Naive B cell (primary cell): ENCODE measurements around the gene QRICH1. TPM values are rescaled to one million over a fixed set of nuclear protein-coding genes. Genes with fewer than 3 reads are reported as not detected.

Experiments
- ATAC-seq, 2 donors: fragments of 150-1000 bp; cut with Tn5 transposase; 2 replicates each; pipeline ENCODE4 v1.10.0; 2021; ENCODE audit warnings: low read depth in 2 of 2, mild to moderate bottlenecking in 2 of 2, moderate library complexity in 2 of 2
- DNase-seq: peaks from one replicate; pipeline ENCODE4 v3.0.0; 2022
- H3K27ac Mint-ChIP-seq, 6 donors: one replicate each; pipeline ENCODE4 v1.8.0; 2020 to 2022; ENCODE audit warnings: mild to moderate bottlenecking in 6 of 6, mixed read lengths in 6 of 6, moderate library complexity in 5 of 6, inconsistent platforms in 2 of 6
- H3K27me3 Mint-ChIP-seq, 3 donors: one replicate each; pipeline ENCODE4 v1.8.0; 2021 to 2022; ENCODE audit warnings: mixed read lengths in 3 of 3, mild to moderate bottlenecking in 1 of 3
- H3K36me3 Mint-ChIP-seq, 2 donors: one replicate each; pipeline ENCODE4 v1.8.0; 2020 to 2022; ENCODE audit warnings: mixed read lengths in 2 of 2, inconsistent platforms in 1 of 2, mild to moderate bottlenecking in 1 of 2
- H3K4me1 Mint-ChIP-seq, 3 donors: one replicate each; pipeline ENCODE4 v1.8.0; 2020 to 2022; ENCODE audit warnings: mixed read lengths in 3 of 3, inconsistent platforms in 1 of 3, mild to moderate bottlenecking in 1 of 3, moderate library complexity in 1 of 3
- H3K4me3 Mint-ChIP-seq, 8 donors: one replicate each; pipeline ENCODE4 v1.8.0; 2020 to 2022; ENCODE audit warnings: mild to moderate bottlenecking in 8 of 8, mixed read lengths in 8 of 8, moderate library complexity in 8 of 8, inconsistent platforms in 2 of 8
- H3K9me3 Mint-ChIP-seq, 7 donors: one replicate each; pipeline ENCODE4 v1.8.0; 2020 to 2022; ENCODE audit warnings: mixed read lengths in 7 of 7, mild to moderate bottlenecking in 5 of 7, inconsistent platforms in 2 of 7, moderate library complexity in 1 of 7
- polyA plus RNA-seq, 6 donors: library from polyadenylated mRNA; unstranded; fragments of 300-500 nt; fragmentation: Illumina TruSeq; gene quantifications; one replicate each; pipeline ENCODE4 v1.2.3, GENCODE V29; 2021; ENCODE audit warnings: low read depth in 6 of 6

QRICH1 gene
- polyA plus RNA-seq, 6 donors from 2014 or later = 15.3 to 34.5 (median 26.1) TPM

DNA sequence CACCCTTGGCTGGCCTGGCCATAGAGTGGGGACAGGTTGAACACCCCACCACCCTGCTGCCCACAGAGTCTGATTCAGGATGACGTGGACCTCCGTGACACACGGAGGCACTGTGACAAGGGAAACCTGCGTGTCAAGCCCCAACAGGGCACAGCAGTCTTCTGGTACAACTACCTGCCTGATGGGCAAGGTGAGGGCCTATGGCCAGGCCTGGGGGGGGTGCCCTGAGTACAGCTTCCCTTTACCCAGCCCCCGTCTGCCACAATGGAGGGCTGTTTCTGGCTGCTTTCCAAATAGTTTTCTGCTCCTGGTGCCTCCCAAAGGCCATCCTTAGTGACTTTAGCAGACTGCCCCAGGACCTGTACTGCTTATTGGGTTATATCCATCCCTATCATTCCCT, 87.9 kb downstream of the QRICH1 start:
- Mint-ChIP-seq H3K9me3 (no peaks in the 10 kb centered on the region), H3K4me1 (peaks cover 27 to 31% (median 30%) of the 10 kb centered on the region in 3 donors), H3K4me3 (peak overlapping the region in 7 of 8 donors; percentile 89 to 100 (median 100)), H3K27me3 (no peaks in the 10 kb centered on the region), H3K27ac (peak overlapping the region in 4 of 6 donors; percentile 44 to 100 (median 98)), H3K36me3 (no peaks in the 10 kb centered on the region)
- ATAC-seq (no peak), DNase-seq (no peak)

DNA sequence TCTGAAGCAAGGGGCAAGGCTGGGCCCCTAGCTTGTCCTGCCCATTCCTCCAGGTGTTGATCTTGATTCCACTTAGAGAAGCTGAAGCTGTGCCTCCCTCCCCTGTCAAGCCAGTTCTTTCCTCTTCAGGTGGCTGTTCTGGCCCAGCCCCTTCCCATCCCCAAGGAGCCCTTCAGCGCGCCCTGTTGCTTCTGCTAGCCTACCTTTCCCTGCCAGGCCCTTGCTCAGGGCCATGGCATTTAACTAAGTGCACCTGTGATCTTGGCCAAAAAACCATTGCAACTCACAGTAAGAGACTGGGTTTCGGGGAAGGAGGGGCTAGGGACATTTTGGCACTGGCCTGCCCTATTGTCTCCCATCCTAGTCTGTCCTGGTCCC, 88.6 kb downstream of the QRICH1 start:
- H3K4me1 Mint-ChIP-seq = peaks cover 27 to 31% (median 30%) of the 10 kb centered on the region in 3 donors
- peak overlapping the region in 3 of 8 donors; percentile 8 to 33 (median 30) for H3K4me3 Mint-ChIP-seq
- H3K36me3 Mint-ChIP-seq = no peaks in the 10 kb centered on the region
- no peaks in the 10 kb centered on the region for H3K27me3 Mint-ChIP-seq
- H3K9me3 Mint-ChIP-seq = no peaks in the 10 kb centered on the region
- DNase-seq (no peak), ATAC-seq (no peak)
- peak overlapping the region in 1 of 6 donors; percentile 38 for H3K27ac Mint-ChIP-seq

DNA sequence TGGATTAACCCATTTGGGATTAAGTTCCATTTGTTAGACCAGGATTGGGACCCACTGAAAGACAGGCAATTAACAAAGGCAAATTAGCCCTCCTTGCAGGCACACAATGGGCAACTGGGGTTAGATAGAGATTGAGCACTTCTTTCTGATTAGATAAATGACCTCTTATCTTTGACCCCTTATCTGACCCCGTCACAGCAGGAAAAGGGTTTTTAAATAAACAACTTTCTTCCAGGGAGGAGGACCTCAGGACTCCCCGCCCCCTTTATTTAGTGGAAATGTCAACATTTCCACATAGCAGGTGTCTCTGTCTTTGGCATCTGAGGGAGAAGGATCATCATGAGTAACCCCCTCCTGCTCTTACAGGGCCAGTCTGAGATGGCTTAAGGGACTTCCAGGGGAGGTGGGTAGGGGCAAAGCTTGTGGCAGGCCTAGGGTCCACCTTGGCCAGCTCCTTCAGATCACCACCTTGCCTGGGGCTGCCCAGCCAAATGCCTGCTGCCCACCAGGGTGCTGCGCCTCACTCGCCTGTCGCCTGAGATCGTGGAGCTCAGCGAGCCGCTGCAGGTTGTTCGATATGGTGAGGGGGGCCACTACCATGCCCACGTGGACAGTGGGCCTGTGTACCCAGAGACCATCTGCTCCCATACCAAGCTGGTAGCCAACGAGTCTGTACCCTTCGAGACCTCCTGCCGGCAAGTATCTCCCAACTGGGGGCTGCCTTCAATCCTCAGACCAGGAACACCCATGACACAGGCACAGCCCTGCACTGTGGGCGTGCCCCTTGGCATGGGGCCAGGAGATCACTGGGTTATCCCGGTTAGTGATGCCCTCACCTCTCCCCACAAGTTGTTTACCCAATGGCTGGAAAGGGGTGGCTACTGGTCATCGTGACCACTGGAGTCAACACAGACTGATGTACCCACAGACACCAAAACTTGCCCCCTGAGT, 89.2 kb downstream of the QRICH1 start:
- Mint-ChIP-seq H3K36me3 (no peaks in the 10 kb centered on the region), H3K27ac (peak overlapping the region in 1 of 6 donors; percentile 38), H3K9me3 (no peaks in the 10 kb centered on the region), H3K27me3 (no peaks in the 10 kb centered on the region), H3K4me3 (peak overlapping the region in 4 of 8 donors; percentile 8 to 54 (median 41)), H3K4me1 (peaks cover 27 to 33% (median 30%) of the 10 kb centered on the region in 3 donors)
- no peak for ATAC-seq
- no peak for DNase-seq

DNA sequence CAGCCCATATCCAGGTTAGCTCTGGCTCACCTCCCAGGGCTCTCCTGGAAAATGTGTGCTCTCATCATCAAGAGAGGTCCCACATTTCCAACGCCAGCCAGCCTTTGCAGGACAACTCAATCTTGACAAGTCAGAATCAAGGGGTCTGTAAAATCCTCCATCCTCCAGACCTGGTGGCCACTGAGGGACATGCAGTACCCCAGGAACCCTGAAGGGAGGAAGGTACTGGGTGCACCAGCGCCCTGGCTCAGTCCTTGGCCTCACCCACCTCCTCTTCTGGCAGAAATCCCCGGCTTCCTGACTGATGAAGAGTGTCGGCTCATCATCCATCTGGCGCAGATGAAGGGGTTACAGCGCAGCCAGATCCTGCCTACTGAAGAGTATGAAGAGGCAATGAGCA, 92.7 kb downstream of the QRICH1 start:
- Mint-ChIP-seq H3K9me3 (no peaks in the 10 kb centered on the region), H3K36me3 (no peaks in the 10 kb centered on the region), H3K27me3 (no peaks in the 10 kb centered on the region), H3K4me3 (no peak overlapping the region), H3K27ac (no peak overlapping the region), H3K4me1 (peaks cover 0 to 9% (median under 1%) of the 10 kb centered on the region in 3 donors)
- DNase-seq (no peak), ATAC-seq (no peak)

DNA sequence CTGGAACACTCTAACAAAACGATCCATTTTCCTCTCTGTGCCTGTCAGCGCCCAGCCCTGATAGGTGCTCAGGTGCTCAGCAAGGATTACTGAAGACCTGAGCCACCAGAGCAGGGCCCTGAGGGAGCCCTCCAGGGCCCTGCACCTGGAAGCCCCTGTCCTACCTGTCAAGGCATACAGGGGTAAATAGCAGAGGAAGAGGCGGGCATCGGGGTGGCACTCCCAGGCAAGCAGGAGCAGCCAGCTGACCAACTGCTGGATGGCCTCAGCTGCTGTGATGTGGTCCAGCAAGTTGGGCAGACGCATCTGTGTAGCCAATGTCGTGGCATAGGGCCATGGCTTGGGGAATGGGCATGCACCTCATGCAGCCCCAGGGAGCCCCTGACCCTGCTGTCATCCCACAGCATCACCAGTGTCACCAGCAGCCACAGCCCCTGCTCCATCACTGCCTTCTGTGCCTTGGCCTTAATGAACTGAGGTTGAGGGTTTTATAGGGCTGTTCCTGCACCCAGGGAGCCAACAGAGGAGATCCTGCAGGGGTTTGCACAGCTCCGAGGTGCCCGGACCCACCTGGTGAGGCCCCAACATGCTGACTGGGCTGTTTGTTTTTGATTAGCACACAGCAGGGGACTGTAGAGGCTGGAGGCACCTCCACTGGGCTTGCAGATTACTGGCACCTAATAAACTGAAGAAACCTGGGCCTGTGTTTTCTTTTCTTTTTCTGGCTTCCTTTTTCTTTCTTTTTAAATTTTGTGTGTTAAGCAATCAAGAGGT, 94.6 kb downstream of the QRICH1 start:
- Mint-ChIP-seq H3K27ac (peak overlapping the region in 4 of 6 donors; percentile 47 to 89 (median 62)), H3K9me3 (no peaks in the 10 kb centered on the region), H3K36me3 (no peaks in the 10 kb centered on the region), H3K4me1 (peaks cover 0 to 9% (median 6%) of the 10 kb centered on the region in 3 donors), H3K27me3 (no peaks in the 10 kb centered on the region), H3K4me3 (no peak overlapping the region)
- no peak for ATAC-seq
- DNase-seq = no peak

DNA sequence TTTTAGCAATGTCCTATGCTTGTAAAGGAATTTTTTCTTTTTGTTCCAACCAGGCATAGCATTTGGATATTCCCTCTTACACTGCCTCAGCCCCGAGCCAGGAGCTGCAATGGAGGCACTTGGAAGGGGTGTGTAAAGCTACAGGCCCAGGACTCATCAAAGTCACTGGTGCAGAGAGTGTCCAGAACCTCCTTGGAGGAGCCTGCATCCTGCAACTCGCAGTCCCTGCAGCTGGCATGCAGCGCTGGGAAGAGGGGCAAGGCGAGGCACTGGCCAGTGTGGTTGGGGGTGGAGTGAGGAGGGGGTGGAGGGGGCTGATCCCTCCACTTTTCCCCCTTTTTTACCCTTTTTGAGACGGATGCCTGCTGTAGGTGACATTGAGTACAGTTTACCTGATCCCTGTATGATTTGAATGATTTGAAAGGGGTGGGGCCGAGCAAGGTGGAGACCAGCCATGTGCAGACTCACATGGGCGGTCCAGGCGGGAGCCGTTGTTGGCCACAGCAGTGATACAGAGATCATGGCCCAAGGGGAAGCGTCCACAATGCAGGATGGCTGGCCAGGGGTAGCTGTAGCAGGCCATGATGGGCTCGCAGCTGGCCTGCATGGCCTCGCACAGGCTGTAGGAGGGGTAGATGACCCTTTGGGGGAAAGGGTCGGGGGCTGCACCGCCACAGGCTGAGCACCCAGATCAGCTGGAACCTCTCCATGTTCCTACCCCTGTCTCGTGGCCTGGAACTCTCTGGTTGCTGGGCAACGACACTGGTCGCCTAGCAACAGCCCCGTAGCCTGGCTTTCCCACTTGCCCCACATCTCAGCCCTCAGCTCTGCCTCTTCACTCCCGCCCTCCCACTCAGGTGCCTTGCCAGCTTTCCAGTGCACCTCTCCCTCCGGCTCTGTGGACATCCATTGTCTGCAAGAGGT, 95.9 kb downstream of the QRICH1 start:
- Mint-ChIP-seq H3K4me1 (peaks cover 7 to 12% (median 9%) of the 10 kb centered on the region in 3 donors), H3K36me3 (no peaks in the 10 kb centered on the region), H3K27me3 (no peaks in the 10 kb centered on the region), H3K9me3 (no peaks in the 10 kb centered on the region), H3K27ac (peak overlapping the region in 2 of 6 donors; percentile 47 to 57), H3K4me3 (no peak overlapping the region)
- DNase-seq = no peak
- ATAC-seq = no peak

DNA sequence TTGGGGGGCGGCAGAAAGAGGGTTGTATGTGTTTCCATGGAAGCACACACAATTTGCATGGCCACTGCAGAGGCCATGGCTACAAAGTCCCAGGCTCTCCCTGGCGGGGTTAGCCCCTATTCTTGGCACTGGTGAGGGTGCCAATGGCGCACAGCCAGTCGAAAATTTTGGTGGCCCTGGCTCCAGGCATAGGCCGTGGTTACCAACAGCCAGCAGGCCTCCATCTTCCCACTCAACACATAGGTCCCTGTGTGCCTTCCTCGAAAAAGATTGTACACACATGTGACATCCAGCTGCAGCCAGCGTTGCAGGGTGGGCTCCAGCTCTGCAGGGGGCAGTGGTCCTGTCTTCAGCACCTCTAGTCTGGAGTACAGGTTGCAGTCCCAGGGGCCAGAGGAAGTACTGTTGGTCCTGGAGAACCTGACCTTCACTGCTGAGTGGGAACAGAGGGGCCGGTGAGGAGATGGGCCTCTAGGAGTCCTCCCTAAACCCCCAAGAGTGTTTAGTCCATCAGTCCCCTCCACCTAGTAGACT, 96.7 kb downstream of the QRICH1 start:
- Mint-ChIP-seq H3K4me1 (peaks cover 7 to 12% (median 7%) of the 10 kb centered on the region in 3 donors), H3K27ac (no peak overlapping the region)

DNA sequence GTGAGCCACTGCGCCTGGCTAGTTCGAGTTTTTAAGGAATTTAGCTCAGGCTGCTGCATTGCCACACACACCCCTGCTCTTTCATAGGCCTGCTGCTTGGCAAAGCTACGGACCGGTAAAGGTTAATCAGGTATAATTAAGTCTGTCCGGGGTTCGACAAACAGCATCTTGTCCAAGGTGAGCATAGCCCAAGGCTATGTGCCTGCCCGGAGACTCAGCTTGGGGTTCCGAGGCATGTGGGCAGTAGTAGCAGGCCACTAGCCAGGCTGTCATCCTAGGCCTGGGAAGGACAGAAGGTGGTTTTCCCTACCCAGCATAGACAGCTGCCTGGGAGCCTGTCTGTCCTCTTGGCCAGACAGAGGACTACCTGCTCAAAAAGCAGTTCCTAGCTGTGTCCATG, 97.2 kb downstream of the QRICH1 start:
- Mint-ChIP-seq H3K36me3 (no peaks in the 10 kb centered on the region), H3K4me1 (peaks cover 7 to 17% (median 12%) of the 10 kb centered on the region in 3 donors), H3K4me3 (no peak overlapping the region), H3K9me3 (no peaks in the 10 kb centered on the region), H3K27ac (no peak overlapping the region), H3K27me3 (no peaks in the 10 kb centered on the region)
- no peak for ATAC-seq
- DNase-seq = no peak

More for the DNA sequence above, 96.7 kb downstream of the QRICH1 start:
- H3K4me3 Mint-ChIP-seq = no peak overlapping the region
- ATAC-seq (no peak), DNase-seq (no peak)
- H3K9me3 Mint-ChIP-seq = no peaks in the 10 kb centered on the region
- H3K27me3 Mint-ChIP-seq = no peaks in the 10 kb centered on the region
- H3K36me3 Mint-ChIP-seq = no peaks in the 10 kb centered on the region

DNA sequence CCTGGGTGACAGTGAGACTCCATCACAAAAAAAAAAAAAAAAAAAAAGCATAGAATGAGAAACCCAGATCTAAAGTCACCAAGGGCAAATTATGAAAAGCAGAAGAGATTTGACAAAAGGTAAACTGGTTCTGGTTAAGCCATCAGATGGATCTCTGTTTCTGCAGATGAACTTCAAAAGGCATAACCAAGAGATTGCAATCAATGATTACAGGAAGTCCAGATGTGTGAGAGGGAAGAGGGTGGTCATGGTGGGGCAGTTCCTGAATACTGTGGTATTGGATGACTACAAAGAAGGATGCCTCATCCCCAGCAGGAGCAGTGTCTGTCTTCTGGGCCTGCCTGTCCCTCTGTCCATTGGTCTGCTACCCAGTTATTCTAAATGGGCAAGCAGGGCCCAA, 100.0 kb downstream of the QRICH1 start:
- peaks cover 19 to 38% (median 32%) of the 10 kb centered on the region in 3 donors for H3K4me1 Mint-ChIP-seq

DNA sequence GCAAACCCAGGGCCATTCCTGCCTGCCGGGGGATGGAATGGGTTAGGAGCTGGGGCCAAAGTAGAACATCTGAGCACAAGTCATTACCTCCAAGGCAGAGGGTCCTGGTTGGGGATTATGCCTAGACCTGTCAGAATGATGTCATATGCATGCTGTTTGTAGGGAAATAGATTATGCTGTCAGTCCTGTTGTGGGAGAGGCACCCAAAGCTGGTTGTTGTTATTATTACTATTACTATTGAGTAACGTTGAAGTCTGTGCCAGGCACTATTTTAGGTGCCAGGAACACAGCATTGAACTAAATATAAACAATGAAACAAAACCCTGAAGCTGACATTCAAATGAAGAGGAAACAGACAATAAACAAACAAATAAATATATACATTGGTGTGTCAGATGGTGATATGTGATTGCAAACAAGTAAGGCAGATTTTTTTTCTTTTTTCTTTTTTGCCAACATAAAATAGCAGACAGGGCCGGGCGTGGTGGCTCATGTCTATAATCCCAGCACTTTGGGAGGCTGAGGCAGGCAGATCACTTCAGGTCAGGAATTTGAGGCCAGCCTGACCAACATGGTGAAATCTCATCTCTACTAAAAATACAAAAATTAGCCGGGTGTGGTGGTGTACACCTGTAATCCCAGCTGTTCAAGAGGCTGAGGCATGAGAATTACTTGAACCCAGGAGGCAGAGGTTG, 101.9 kb downstream of the QRICH1 start:
- ATAC-seq (no peak), DNase-seq (no peak)
- Mint-ChIP-seq H3K4me3 (peak overlapping the region; percentile 54 to 94 (median 90)), H3K4me1 (peaks cover 23 to 45% (median 38%) of the 10 kb centered on the region in 3 donors), H3K27ac (peak overlapping the region in 4 of 6 donors; percentile 12 to 86 (median 40)), H3K9me3 (no peaks in the 10 kb centered on the region), H3K27me3 (no peaks in the 10 kb centered on the region), H3K36me3 (no peaks in the 10 kb centered on the region)

More for the DNA sequence above, 100.0 kb downstream of the QRICH1 start:
- ATAC-seq (no peak), DNase-seq (no peak)
- H3K36me3 Mint-ChIP-seq = no peaks in the 10 kb centered on the region
- H3K27ac Mint-ChIP-seq = peak overlapping the region in 2 of 6 donors; percentile 83 to 88
- no peaks in the 10 kb centered on the region for H3K9me3 Mint-ChIP-seq
- H3K4me3 Mint-ChIP-seq = no peak overlapping the region
- no peaks in the 10 kb centered on the region for H3K27me3 Mint-ChIP-seq

DNA sequence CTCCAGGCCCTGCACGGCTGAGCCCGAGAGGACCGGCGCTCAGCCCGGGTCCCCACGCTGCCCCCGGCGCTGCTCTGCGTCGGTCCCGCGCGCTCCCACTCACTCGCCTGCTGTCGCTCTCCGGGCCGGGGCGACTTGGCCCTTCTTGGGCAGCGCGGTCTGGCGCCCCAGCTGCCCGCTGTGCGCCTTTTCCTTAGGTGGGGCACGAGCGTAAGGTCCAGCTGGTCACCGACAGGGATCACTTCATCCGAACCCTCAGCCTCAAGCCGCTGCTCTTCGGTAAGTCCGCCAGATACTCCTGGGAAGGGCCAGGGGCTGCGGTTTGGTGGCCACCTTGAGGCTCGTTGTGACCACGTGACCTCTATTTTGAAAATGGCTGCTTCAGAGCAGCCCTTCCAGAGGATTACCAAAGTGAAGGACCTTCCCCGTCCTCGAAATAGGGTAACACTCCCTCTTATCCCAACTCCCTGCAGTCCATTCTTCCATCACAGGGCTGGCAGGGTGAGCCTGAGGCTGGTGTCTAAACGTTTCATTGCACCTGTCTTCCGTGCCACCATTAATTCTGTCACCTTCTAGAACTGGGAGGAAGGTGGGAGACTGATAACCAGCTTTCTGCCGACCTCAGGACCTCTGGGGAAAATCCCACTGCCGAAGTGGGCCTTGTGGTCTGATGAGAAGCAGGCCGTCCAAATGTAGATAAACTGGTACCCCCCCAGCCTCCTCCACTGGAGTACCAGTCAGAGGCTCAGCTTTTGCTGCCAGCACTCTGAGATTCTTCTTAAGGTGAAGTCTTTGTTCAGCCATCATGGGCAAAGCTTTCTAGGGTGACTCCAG, 103.0 kb downstream of the QRICH1 start:
- DNase-seq = no peak
- no peaks in the 10 kb centered on the region for H3K36me3 Mint-ChIP-seq
- H3K4me3 Mint-ChIP-seq = peak overlapping the region; percentile 89 to 94 (median 92)
- no peaks in the 10 kb centered on the region for H3K9me3 Mint-ChIP-seq
- peaks cover 23 to 45% (median 38%) of the 10 kb centered on the region in 3 donors for H3K4me1 Mint-ChIP-seq
- H3K27me3 Mint-ChIP-seq = no peaks in the 10 kb centered on the region
- peak overlapping the region in 4 of 6 donors; percentile 82 to 96 (median 92) for H3K27ac Mint-ChIP-seq
- peak in 1 of 2 donors; percentile 15 for ATAC-seq
